Astrocyte of the spinal cord (primary cell): Measurements from ENCODE around the gene CD1D.

ENCODE experiments used
- DNase-seq: peaks from one replicate; pipeline ENCODE4 v3.0.0; 2011; ENCODE audit warnings: low read depth, low spot score
- H3K4me3 ChIP-seq: 2 replicates; pipeline ENCODE4 v1.5.1; 2011; ENCODE audit warnings: low read depth, mild to moderate bottlenecking, low read length, moderate library complexity
- CTCF ChIP-seq: IDR thresholded peaks from 2 replicates; pipeline ENCODE4 v1.5.1; 2012; ENCODE audit warnings: low read depth, mild to moderate bottlenecking, low read length, inconsistent platforms
- in situ Hi-C: cut with HindIII; loops from 2 replicates; pipeline ENCODE4 v1.10.0; 2017; ENCODE audit warnings: low sequenced_read_pairs

CD1D gene

GRCh38 chr1:158180741-158181576 lies at the start of gene CD1D:
Gene CD1D, plus strand, starts transcription at chr1:158180895. Its CDS starts 207 bp downstream, at chr1:158181102.
- in situ Hi-C loops = no loop called here
- H3K4me3 ChIP-seq = peak within 1 kb of the TSS; percentile 36
- DNase-seq = peak; percentile 7
- TF ChIP-seq CTCF = no peak

- no peak for TF ChIP-seq CTCF
- H3K4me3 ChIP-seq = no peak overlapping the region
- DNase-seq = no peak
- in situ Hi-C loops = no loop called here
Measured at GRCh38 chr1:158131217-158131616, 49.5 kb upstream of the CD1D start.

- no peak for DNase-seq
- TF ChIP-seq CTCF = no peak
- no peak overlapping the region for H3K4me3 ChIP-seq
- in situ Hi-C loops = no loop called here
Measured at GRCh38 chr1:158140764-158141192, 39.9 kb upstream of the CD1D start.

GRCh38 chr1:158145173-158145719 lies 35.4 kb upstream of the CD1D start:
- in situ Hi-C loops = no loop called here
- TF ChIP-seq CTCF = no peak
- H3K4me3 ChIP-seq = no peak overlapping the region
- DNase-seq = peak; percentile 24

GRCh38 chr1:158146165-158146564 lies 34.5 kb upstream of the CD1D start:
- H3K4me3 ChIP-seq = no peak overlapping the region
- DNase-seq = peak; percentile 12
- no peak for TF ChIP-seq CTCF
- in situ Hi-C loops = no loop called here

- no peak for DNase-seq
- no peak for TF ChIP-seq CTCF
- no peak overlapping the region for H3K4me3 ChIP-seq
- in situ Hi-C loops = no loop called here
Measured at GRCh38 chr1:158146739-158147138, 34.0 kb upstream of the CD1D start.
